Epithelial cell of esophagus (primary cell): ENCODE results near the gene TRAM2.

Experiments used
- DNase-seq: peaks from one replicate; pipeline ENCODE4 v3.0.0; 2010; ENCODE audit warnings: low read depth
- H3K4me3 ChIP-seq: 2 replicates; pipeline ENCODE4 v1.5.1; 2011; ENCODE audit warnings: mild to moderate bottlenecking, low read length, control low read depth
- CTCF ChIP-seq: IDR thresholded peaks from 2 replicates; pipeline ENCODE4 v1.5.1; 2011; ENCODE audit warnings: low read depth, mild to moderate bottlenecking, low read length, control low read depth, inconsistent platforms; ENCODE audit not compliant: insufficient read depth; ENCODE audit errors: missing control alignments

TRAM2 gene

DNA sequence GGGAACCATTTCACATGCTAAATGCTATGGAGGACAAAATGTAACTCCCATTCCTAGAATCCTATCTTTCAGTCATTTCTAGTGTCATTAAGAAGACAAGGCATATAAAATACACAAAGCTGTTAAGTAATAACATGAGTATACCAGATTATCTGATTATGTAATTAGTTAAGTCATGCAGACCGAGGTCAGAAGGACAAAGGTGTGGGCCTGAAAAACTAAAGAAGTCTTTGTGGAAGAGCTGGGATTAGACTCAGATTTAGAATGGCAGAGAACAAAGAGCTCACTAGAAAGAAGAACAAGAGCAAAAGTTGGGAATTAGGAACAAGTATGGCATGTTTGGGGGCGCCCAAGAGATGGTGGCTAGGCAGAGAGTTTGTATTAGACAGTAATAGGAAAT, 119.8 kb downstream of the TRAM2 start:
- peak; percentile 16 for DNase-seq
- no peak for TF ChIP-seq CTCF

GRCh38 chr6:52454556-52454955, 122.3 kb downstream of the TRAM2 start:
- no peak overlapping the region for H3K4me3 ChIP-seq
- DNase-seq: peak; percentile 89
- TF ChIP-seq CTCF: no peak

More for the DNA sequence above, 119.8 kb downstream of the TRAM2 start:
- H3K4me3 ChIP-seq: no peak overlapping the region
